Head of caudate nucleus (tissue), 42 donors: ENCODE data around the gene ATG13.
"Not testable (repeated sequence)": the region's sequence is repeated elsewhere in the genome, so short reads cannot be mapped to it uniquely, and the experiment has no call there.

Experiments used
- DNase-seq, 42 donors: peaks; one replicate each; pipeline versions ENCODE4 v3.0.0 to v3.0.0-alpha.2; 2020 to 2021; ENCODE audit warnings: mixed read lengths in 7 of 42
- intact Hi-C: fragments of 100-400 bp; cut with DNase I; formaldehyde crosslinking; loops from one replicate; pipeline ENCODE4 v1.15.0; 2022

Gene ATG13

GRCh38 chr11:46617134-46617971 lies at the start of gene ATG13, which contains the start of gene HARBI1:
Gene ATG13 (plus strand): TSS chr11:46617553. CDS start chr11:46644292, 26,739 bp downstream.
Gene HARBI1 (minus strand): TSS chr11:46617227. CDS start chr11:46616237, 990 bp downstream.
- intact Hi-C loops = loop anchor here (5.0 kb wide), 1 partner anchor 85 kb away; the partner anchor contains the start of genes ARHGAP1 and ZNF408

DNA sequence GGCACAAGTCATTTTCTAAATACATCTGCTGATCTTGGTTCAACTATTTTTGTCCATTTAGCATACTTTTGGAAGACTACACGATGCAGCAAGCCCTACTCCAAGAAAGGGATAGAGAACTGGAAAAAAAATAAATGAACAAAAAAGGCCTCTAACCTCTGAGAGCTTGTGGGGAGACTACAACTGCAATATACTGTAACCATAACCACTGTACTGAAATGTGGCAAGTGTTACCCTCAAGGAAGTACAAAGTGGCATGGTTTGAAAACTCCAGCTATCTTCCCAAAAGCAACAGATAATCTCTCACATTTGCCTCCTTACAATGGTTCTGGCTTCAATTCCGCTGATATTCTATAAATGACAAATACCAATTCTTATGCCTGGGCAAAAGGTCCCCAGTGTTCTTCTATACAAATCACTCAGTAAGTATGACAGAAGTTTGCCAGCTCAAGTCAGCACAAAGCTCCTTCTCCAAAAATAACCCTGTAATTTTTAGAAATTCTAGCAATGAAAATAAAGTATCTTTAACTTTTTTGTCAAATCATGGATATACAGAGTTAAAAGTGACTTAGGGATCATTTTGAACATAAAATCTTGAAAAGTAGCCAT lies 46.5 kb upstream of the ATG13 start:
- intact Hi-C loops = no loop called here
- DNase-seq = no peak

More at GRCh38 chr11:46617134-46617971, at the start of gene ATG13, which contains the start of gene HARBI1:
- peak; percentile 79 to 97 (median 92) for DNase-seq

DNA sequence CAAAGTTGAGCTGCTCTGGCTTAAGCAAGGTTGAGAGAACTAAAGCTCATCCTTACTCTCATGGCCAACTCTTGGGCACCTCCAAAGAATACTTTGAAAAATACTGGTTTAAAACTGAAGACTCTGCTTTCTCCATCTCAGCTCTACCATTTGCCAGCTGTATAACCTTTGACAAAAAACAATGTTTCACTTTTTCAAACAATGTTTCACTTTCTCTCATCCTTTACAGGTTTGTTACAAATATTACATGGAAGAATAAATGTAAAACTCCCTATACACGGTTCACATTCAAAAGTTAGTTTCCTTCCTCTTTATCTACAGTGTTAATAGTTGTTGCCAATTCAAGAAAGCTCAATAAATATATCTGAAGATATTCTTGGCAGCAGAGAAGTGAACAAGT lies 42.7 kb upstream of the ATG13 start:
- intact Hi-C loops = no loop called here
- no peak for DNase-seq

GRCh38 chr11:46577058-46577457 lies 40.3 kb upstream of the ATG13 start:
- DNase-seq = no peak
- intact Hi-C loops = no loop called here

GRCh38 chr11:46582588-46582987 lies 34.8 kb upstream of the ATG13 start:
- DNase-seq = no peak

DNA sequence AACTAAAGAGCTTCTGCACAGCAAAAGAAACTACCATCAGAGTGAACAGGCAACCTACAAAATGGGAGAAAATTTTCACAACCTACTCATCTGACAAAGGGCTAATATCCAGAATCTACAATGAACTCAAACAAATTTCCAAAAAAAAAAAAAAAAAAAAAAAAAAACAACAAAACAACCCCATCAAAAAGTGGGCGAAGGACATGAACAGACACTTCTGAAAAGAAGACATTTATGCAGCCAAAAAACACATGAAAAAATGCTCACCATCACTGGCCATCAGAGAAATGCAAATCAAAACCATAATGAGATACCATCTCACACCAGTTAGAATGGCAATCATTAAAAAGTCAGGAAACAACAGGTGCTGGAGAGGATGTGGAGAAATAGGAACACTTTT lies 33.8 kb upstream of the ATG13 start:
- DNase-seq, intact Hi-C loops: not testable (repeated sequence)

More at GRCh38 chr11:46582588-46582987, 34.8 kb upstream of the ATG13 start:
- intact Hi-C loops = no loop called here

- intact Hi-C loops = no loop called here
- DNase-seq = no peak
These were observed 29.2 kb upstream of the ATG13 start for GRCh38 chr11:46588131-46588530.

- DNase-seq = no peak
- intact Hi-C loops = no loop called here
These were observed 28.4 kb upstream of the ATG13 start for GRCh38 chr11:46588915-46589314.

GRCh38 chr11:46590740-46591605 lies 26.4 kb upstream of the ATG13 start:
- intact Hi-C loops = no loop called here
- DNase-seq = peak in 2 of 42 donors; percentile 14 to 19

DNA sequence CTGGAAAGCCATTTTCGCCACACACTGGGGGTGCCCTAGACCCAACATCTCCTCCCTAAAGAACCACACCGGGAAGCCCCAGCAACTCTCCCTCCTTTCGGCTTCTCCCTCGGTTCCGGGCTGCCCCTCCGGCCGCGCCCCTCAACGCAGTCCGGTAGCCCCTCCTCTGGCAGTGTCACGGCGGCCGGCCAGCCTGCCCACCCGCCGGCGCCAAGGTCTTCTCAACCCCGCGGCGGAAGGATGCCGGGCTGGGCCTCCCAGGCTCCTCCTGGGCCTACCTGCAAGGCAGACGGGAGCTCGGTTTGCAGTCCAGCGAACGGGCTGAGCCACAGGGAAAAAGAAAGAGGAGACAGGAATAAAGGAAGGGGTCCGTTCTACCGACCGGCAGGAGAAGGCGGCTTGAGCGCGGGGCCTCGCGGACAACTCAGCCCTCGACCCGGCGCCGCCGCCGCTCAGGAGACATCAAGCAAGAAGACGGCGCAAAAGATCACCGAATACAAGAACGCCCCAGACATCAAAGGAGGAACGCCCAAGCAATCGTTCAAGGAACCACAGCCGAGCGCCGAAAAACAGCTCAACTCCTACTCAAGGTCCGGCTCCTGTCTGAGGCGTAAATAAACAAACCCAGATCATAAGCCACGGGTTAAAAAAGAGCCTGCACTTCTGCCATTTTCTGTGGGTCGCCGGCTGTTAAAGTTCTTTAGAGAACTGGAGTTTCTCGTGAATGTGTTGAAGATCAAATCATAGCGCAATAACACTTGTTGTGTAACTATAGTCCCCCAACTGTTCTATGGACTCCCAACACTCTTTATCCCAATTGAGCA lies 23.6 kb upstream of the ATG13 start, which contains the start of gene AMBRA1:
Gene AMBRA1 (minus strand): TSS at position 474 of the 824 bp plus-strand sequence. CDS start 45,643 bp downstream, outside the sequence.
- intact Hi-C loops = no loop called here
- DNase-seq = peak; percentile 81 to 96 (median 90)

DNA sequence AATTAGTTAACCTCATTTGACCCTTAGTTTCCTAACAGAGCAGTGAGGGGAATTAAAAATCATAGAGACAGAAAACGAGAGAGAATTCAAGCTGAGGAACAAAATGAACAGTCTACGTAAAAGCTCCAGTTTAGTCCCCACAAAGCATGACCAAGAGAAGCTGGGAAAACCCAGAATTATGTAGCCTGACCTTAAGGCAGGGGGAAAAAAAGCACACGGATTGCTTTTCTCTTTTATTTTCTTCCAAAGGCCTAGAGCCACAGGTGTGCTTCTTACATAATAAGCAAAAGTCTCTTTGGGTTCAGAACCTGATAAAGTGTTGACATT lies 23.0 kb upstream of the ATG13 start:
- intact Hi-C loops = no loop called here
- DNase-seq = no peak

DNA sequence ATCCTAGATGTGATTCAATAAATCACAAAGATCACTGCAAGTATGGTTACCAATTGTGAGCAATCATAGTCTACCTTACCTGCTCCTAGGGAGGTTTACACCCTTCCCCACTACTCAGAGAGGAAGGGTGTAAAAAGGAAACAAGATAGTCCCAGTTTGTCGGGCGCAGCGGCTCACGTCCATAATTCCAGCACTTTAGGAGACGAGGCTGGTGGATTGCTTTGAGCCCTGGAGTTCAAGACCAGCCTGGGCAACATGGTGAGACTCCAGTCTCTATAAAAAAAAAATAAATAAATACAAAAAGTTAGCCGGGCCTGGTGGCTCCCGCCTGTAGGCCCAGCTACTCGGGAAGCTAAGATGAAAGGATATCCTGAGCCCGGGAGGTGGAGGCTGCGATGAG lies 22.6 kb upstream of the ATG13 start:
- peak in 1 of 42 donors; percentile 11 for DNase-seq
- intact Hi-C loops = no loop called here

DNA sequence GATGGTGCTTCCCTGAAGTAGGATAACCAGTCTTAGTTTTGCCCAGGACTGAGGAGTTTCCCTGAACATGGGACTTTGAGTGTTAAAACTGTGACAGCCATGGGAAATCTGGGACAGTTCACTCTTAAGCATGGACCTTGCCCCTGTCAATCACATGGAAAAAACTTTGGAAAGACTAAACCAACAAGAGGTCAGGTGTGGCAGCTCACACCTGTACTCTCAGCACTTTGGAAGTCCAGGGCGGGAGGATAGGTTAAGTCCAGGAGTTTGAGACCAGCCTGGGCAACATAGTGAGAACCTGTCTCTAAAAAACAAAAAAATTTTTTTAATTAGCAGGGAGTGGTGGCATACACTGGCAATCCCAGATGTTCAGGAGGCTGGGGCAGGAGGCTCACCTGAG lies 20.2 kb upstream of the ATG13 start:
- intact Hi-C loops = no loop called here
- DNase-seq = peak in 1 of 42 donors; percentile 3

DNA sequence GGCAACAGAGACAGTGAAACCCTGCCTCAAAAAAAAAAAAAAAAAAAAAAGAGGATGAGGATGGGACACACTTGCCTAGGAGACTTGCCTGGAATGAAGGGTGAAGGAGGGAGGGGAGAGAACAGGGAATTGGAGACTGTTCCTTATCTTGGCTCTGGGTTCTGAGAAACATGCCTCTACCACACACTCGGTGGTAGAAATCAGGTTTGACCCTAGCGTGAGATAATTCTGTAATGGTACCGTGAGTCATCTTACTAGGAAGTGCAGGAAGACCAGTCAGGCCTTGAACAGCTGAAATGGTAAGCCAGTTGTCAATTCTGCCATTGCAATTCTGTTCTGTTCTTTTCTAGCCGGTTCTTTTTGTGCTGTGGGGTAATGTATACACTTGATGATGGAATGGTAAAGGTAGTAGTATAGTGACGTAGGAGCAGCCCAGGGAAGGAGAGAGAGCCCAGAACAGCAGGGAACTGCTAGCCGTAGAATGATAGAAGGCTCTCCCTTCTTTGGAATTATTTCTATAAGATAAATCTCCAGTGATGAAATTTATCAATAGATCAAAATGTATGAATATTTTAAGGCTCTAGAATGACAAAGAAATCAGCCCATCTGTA lies 19.6 kb upstream of the ATG13 start:
- intact Hi-C loops = loop anchor here (2.0 kb wide), 1 partner anchor 53 kb away; no protein-coding TSS in a partner anchor

GRCh38 chr11:46599340-46600193 lies 17.8 kb upstream of the ATG13 start:
- intact Hi-C loops = loop anchor here (2.0 kb wide), 1 partner anchor 55 kb away; no protein-coding TSS in a partner anchor
- DNase-seq = peak in 2 of 42 donors; percentile 7 to 37

More for the DNA sequence above, 19.6 kb upstream of the ATG13 start:
- no peak for DNase-seq

- intact Hi-C loops = no loop called here
These were observed 17.0 kb upstream of the ATG13 start for GRCh38 chr11:46600194-46600960.

More at GRCh38 chr11:46600194-46600960, 17.0 kb upstream of the ATG13 start:
- no peak for DNase-seq
